NCI-H1417 treated with DMSO at 0.1 percent for 48 hours (cell line): Measurements from ENCODE around the gene RCBTB2.
"Not testable (repeated sequence)": the region's sequence is repeated elsewhere in the genome, so short reads cannot be mapped to it uniquely, and the experiment has no call there.

Experiments used
- DNase-seq: peaks from one replicate; lab custom pipeline; 2025; lab: John Stamatoyannopoulos, UW

The RCBTB2 gene

DNA sequence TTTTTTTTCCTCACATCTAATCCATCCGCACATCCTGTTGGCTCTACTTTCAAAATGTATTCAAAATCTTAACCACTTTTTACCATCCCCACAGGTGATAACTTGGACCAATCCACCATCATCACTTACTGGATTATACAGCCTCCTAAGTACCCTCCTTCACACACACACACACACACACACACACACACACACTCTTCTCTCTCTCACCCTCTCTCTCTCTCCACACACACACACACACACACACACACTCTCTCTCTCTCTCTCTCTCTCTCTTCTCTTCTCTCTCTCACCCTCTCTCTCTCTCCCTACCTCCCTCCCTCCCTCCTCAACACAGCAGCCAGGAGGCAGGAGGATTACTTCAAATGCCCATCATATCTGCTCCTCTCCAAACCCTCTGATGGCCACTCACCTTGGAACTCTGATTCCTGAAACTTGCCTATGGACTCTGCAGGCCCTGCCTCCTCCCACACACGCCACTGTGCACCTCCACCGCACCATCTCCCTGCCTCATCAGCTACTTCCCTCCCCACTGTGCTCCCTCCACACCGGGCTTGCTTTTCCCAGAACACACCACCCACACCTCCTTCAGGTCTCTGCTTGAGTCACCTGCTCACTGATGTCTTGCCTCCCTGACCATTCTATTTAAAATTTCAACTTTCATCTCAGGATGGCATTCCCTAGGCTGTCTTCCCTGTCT, 39.7 kb downstream of the RCBTB2 start:
- DNase-seq = no peak

DNA sequence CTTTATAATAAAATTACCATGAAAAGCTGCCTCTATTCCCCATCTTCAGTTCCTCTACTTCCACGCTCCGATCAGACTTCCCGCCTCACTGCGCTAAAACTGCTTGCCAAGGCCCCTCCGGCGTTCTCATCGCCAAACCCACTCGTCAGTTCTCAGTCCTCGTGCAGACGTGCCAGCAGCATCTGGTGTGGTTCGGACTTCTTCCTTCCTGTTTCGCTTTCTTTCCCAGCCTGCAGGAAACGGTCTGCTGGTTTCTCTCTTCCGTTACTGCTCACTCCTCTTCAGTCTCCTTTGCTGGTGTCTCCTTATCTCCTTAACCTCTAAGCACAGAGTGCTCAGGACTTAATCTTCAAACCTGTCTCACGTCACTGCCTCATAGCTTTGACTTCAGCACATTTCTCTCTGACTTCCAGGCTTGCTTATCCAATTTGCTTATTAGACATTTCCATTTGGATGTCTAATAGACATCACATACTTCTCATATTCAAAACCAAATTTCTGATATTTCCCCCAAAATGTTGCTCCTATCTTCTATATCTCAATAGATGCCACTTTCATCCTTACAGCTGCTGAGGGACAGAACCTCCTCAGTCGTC, 40.3 kb downstream of the RCBTB2 start:
- DNase-seq = no peak

DNA sequence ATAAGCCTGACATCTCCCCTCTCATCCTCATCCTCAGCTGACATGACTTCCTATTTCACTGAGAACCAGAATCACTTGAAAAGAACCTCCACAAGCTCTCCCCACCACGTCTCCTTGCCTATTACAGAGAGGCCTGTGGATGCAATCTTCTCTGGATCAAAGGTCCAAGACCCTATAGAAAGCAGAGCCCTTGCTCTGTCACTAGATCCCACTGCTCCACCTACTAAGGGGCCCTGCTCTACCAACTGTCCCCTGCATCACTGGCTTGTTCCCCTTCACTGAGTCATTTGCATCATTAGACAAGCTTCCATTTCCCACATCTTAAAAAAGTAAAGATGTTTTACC, 40.8 kb downstream of the RCBTB2 start:
- DNase-seq = no peak

DNA sequence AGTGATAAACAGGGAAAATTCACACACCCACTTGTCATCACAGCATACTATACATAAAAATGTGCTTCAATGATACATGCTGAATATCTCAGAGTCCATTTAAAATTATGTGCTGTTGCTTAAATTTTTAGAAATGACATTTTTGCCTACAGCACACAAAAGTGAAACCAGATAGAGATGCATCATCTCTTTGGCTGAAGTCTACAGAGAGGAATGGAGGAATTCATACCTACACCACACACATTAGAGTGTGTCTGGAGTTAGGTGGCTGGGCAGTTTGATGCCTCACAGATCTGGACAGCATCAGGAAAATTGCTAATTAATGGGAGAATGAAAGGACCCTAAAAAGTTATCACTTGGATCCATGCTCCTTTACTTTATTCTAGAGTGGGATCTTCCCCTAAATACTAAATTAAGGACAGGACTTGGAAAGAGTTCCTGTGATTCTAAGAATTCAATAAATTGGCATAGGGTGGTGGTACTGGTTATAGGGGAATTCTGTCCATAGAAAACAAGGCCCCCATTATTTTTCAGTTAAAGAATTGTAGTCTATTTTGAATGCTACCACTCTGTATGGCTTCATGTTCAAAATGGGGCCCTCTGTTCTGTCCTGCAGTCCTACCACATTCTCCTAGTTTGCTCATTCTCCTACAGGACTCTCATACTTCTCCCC, 41.3 kb downstream of the RCBTB2 start:
- DNase-seq = no peak

DNA sequence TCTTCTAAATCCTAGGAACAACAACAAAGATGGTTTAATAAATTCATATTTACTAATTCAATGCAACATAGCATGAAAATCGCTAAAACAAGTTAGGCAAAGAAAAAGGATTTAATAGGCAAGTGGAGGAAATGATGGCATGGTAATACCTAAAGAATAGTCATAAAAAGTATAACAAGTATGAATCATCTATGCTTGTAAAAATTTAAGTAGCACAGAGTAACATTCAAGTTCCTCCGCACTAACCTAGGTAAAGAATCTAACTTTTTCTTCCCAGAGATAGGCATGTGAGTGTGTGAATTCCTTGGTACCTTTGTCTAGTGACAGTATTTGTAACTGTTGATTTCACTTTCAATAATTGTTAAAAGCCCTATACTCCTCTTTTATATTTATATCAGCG, 42.6 kb downstream of the RCBTB2 start:
- no peak for DNase-seq

DNA sequence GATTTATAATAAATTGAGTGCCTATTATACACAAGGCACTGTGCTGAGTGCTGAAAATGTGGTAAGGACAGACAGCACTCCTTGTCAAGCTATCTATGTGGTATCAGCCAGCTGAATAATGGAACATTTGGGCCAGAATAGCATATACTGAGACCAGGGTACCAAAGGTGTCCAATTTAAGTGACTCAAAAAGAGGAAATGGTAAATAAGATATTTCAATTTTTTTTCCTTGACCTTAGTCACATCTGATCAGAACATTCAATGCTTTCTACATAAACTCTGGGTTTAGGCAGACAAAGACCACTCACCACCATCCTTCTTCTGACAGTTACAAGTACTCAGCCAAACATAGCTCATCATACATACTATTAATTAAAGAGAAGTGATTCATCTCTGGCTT, 43.2 kb downstream of the RCBTB2 start:
- no peak for DNase-seq

DNA sequence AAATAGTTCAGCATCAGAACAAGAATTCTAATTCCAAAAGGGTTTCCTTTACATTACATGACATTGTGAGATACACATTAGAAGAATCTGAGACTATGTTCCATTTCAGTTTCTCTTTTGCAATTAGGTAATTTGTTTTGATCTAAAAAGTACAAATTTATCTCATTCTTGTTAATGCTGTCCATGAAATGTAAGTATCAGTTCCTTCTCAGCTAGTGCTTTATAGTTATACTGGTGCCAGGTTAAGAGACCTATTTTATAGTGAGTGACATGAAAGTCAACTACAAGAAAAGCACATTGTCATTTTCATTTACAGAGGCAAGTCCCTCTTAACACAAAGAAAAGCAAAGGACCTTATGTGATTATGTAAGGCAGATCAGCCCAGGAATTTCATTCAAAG, 43.9 kb downstream of the RCBTB2 start:
- no peak for DNase-seq

DNA sequence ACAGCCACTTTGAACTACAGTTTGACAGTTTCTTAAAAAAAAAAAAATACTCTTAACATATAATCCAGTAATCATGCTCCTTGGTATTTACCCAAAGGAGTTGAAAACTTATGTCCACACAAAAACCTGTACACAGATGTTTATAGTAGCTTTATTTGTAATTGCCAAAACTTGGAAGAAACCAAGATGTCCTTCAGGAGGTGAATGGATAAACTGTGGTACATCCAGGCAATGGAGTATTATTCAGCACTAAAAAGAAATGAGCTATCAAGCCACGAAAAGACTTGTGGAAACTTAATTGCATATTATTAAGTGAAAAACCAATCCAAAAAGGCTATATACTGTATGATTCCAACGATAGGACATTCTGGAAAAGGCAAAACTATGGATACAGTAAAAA, 44.9 kb downstream of the RCBTB2 start:
- DNase-seq = no peak

DNA sequence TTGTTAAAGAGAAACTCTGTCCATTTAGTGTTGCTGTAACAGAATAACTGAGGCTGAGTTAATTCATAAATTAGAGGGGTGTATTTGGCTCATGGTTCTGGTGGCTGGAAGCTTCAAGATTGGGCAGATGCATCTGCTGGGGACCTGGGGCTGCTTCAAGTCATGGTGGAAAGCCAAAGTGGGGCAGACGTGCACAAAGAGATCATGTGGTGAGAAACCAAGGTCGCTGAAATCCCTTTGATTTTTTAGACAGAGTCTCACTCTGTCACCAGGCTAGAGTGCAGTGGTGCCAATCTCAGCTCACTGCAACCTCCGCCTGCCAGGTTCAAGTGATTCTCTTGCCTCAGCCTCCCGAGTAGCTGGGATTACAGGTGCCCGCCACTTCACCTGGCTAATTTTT, 46.0 kb downstream of the RCBTB2 start:
- no peak for DNase-seq

DNA sequence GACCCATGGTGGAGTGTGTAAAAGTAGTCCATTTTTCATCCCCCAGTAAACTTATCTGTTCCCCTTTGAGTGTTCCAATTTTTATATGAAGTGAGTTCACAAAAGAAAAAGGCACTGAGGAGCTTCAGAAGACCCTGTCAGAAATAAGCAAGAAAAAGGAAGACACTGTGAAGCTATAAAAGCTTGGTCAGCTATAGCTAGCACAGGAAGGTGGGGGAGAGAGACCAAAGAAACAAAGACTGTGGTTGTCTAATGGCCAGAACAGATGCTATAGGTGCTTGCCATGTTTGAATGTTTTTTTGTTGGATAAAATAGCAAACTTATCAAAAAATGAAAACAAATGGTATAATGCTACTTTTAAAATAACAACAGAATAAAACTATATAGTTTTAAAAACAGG, 46.5 kb downstream of the RCBTB2 start:
- no peak for DNase-seq

DNA sequence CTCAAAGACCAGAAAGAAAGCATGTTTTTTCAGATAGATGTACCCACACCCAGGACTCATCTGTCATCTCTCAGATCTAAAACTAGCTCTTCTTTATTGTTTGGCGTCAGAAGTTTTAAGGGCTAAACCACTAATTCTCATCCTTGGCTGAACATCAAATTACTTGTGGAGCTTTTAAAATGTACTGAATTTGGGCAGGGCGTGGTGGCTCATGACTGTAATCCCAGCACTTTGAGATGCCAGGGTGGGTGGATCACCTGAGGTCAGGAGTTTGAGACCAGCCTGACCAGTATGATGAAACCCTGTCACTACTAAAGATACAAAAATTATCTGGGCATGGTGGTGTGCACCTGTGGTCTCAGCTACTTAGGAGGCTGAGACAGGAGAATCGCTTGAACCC, 47.4 kb downstream of the RCBTB2 start:
- no peak for DNase-seq

DNA sequence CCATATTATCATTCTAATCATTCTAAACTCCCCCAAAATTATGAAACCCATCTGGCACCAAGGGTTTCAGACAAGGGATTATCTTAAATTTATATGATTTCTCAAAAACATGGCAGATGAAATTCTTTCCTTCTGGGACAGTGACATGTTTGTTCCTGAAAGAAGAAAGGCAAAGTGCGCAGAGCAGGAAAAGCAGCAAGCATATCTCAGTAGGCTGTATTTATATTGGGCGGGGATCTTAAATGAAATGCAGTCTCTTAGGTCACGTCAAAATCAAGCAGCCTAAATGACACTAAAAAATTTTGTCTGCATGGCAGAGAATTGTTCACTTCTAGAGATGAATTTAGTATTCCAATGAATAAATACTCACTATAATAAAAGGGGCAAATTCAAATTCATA, 49.3 kb downstream of the RCBTB2 start:
- DNase-seq = no peak

DNA sequence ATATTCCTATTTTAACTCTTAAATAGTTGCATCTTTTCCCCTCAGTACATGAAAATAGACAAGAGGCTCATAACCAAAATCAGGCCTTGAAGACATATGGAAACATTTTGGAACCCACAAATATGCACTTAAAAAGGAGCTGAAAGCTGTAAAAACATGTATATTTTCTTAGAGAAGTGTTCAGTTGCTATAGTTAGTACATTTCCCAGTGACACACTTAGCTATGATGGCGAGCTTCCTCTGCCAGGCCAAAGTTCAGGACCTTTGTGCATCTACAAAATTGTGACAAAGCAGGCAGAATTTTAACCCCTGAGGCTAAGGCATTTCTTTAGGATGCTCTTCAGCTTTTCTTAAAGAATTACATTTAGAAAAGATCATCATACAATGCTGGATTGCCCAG, 54.5 kb downstream of the RCBTB2 start:
- no peak for DNase-seq

DNA sequence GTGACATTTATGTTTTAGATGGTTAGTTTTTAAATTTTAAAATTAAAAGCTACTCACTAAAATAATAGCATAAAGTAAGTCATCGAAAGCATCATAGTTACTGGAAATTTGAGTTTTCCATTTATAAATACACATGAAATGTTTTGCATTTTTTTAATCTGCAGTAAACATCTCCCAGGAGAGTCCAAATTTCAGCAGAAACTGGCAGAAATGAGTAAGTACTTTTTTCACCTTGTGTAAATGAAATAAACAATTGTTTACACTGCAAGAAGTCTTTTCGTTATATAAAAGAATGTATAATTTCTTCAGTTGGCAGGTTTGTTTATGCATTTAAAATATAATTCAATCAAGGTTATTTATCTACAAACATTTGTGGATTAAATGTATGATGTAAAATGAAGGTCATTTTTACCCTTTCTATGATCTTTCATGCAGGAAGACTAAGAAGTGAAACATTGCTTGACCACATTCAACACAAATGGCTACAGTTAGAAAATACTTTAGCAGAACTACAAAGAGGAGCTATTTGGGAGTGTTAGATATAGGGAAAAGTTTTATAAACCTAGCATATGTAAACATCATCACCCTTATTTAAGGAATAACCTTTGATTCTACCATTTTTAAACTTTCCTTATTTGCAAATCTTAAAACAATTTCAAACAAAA, 55.6 kb downstream of the RCBTB2 start:
- no peak for DNase-seq

DNA sequence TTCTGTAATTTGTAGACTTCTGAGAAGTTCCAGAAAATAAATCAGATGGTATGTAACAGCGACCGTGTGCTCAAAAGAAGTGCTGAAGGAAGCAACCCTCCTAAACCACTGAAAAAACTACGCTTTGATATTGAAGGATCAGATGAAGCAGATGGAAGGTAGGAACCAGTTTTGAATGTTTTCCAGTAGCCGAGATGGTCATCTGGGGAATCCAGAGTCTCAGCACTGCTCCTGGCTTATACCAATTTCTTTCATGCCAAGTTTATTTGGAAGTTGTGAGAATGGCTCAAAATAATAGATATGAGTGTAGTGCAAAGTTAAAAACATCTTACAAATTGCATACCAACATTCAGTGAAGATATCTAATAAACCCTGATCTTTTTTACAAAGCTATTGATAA, 56.2 kb downstream of the RCBTB2 start:
- no peak for DNase-seq

DNA sequence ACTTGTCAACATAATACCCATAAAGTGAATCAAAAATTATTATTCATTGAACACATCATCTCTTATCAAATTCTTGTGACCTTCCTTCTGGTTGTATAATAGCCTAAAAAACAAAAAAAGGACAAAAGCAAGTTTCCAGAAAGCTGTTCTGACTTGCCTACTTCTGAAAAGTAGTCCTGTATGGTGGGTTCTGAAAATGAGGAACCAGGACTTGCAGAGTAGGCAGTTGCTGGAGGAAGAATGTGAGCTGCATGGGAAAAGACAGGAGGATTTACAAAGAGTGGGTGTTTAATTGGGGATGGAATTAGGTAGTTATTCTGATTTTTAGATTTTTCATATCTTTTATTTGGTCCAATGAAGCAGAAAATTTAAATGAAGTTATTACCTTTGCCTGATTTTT, 56.7 kb downstream of the RCBTB2 start:
- DNase-seq = no peak

DNA sequence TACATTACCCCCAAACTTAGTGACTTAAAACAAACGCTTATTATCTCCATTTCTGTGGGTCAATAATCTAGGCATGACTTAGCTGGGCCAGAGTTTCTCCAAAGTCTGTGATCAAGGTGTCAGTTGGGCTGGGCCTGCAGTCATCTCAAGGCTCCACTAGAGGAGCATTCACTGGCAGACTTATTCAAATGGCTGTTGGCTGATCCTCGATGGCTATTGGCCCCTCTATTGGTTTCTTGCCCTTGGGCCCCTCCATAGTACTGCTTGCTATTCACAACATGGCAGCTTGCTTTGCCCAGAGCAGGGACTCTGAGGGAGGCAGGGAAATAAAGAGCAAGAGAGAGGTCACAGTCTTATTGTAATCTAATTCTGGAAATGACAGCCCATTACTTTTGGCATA, 57.6 kb downstream of the RCBTB2 start:
- no peak for DNase-seq

DNA sequence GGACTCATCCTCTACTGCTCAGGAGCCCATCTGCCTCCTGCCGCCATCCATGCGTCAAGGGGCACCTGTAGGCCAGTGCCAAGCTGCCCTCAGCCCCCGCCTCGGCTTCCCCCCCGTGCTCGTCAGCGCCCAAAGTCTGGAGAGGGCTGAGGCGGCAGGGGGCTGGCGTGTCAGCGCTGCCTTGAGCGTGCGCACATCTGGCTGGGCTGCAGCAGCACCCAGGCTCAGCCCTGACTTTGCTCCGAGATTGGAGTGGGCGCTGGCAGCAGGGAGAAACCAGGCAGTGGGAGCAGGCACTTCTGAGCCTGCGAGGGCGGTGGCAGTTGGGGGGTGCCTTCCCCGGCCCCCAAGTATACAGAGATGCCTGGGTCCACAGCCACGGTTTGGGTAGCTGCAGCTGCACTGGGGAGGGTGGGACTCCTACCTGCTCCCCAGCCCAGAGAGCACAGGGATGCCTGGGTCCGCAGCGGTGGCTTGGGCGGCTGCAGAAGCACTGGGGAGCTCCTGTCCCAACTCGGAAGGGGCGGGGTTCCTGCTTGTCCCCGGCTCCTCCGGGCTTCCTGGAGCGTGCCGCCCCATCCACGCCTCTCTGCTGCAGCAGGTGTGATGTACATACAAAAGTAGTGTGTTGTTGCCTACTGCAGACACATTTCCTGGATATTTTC, 75.2 kb downstream of the RCBTB2 start:
- DNase-seq = no peak

DNA sequence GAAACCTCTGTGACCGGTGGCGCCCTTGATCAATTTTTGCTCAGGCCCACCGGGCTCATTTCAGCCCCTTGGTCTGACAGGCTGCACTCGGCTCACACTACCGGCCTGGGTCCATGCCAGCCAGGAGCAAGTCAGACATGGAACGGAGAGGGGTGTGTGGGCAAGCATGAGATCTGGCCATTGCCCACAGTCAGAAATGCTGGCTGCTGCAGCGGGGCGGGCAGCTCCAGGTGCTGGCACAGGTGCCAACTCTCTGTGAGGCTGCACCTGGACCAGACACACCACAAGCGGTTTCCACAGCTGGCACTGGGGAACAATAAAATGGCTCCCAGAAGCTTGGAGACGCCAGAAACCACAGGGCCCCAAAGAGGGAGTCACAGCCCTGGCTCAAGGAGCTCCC, 76.3 kb downstream of the RCBTB2 start:
- no peak for DNase-seq

DNA sequence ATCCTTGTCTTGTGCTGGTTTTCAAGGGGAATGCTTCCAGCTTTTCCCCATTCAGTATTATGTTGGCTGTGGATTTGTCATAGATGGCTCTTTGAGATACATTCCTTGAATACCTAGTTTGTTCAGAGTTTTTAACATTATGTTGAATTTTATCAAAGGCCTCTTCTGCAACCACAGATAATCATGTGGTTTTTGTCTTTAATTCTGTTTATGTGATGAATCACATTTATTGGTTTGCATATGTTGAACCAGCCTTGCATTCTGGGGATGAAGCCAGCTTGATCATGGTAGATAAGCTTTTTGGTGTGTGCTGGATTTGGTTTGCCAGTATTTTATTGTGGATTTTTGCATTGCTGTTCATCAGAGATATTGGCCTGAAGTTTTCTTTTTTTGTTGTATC, 81.7 kb downstream of the RCBTB2 start:
- not testable (repeated sequence) for DNase-seq

DNA sequence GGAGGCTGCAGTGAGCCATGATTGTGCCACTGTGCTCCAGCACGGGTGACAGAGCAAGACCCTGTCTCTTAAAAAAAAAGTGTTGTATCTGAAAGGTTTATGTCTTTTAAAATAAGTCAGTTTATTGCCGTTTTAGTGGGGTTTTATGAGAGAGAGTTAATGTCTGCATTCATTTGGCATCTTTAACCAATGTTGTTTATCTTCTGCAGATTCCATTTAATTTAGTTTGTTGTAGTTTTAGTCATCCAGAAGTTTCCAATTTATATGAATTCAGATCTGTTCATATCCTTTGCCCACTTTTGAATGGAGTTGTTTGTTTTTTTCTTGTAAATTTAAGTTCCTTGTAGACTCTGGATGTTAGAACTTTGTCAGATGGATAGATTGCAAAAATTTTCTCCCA, 83.2 kb downstream of the RCBTB2 start:
- no peak for DNase-seq

DNA sequence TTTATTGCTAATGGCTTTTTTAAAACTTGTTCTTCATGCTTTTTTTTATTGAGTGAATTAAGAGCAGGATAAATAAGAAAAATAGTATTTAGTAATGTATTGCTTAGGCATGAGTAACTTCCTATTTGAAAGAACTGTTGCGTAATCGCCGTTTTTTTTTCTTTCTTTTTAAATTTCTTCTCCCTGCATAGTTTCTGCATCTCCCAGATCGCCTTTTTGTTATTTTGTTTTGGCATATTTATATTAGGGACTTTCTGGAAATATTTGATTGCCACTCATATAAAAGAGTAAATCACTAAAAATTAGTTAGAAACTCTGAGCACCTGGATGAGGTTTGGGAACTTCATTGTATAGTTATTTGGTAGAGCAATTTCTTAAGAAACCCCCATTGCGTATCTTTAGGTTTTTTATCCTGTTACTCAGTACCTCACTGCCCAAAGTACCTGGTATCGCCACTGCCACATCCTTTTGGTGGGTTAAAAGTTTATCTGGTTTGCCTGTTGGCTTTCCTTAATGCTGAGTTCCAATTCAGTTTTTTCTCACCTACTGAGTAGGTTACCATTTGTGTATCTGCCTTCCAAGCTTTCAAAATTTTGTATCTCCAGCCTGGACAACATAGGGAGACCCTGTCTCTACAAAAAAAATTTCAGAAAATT, 83.8 kb downstream of the RCBTB2 start:
- no peak for DNase-seq
